Activated CD4-positive, alpha-beta T cell treated with anti-CD3 and anti-CD28 coated beads for 1 hour (primary cell): Measurements from ENCODE around the gene MAP2K2.
A peak's percentile ranks its signal among the peaks of the same experiment; 100 is the strongest.

ENCODE experiments used
- DNase-seq: peaks from one replicate; pipeline ENCODE4 v3.0.0-alpha.2; 2020

The MAP2K2 gene

GRCh38 chr19:4077800-4078684 lies 45.9 kb downstream of the MAP2K2 start:
- no peak for DNase-seq

DNA sequence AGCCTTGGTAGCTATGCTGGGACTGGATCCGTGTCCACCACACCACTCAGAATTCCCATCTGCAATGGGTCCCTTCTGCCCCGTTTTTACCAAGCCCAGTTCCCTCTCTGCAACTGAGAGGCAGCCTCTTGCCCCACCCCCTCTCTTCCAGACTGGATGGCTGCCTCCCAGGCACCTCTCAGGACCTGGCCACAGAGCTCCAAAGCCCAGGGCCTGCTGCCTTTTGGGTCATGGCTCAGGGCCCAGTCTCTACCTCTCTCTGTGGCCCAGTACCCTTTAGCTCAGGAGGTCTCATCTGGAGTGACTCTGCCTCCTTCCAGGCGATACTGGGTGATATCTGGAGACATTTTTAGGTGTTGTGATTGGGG lies 46.9 kb downstream of the MAP2K2 start:
- no peak for DNase-seq

DNA sequence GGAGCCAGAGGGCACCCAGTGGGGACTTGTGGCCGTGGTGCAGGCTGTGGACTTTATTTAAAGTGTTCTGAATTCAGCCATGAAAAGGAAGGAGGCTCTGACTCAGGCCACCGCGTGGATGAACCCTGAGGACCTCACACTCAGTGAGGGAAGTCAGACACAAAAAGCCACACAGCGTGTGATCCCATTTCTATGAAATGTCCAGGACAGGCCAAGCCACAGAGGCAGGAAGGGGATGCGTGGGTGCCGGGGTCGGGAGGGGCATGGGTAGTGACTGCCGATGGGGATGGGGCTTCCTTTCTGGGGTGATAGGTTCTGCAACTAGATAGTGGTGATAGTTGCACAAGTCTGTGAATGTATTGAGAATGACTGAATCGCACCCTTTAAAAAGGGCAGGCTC lies 48.5 kb downstream of the MAP2K2 start:
- DNase-seq: no peak

DNA sequence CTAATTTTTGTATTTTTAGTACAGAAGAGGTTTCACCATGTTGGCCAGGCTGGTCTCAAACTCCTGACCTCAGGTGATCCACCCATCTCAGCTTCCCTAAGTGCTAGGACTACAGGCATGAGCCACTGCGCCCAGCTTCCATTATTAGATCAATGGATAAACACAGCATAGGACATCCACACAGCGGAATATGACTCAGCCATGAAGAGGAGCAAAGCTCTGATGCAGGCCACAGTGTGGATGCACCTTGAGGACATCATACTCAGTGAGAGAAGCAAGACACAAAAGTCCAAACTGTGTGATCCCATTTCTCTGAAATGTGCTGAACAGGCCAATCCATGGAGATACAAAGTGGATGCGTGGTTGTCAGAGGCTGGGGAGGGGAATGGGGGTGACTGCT lies 52.3 kb downstream of the MAP2K2 start:
- DNase-seq: no peak

- no peak for DNase-seq
Observed at GRCh38 chr19:4069331-4069959, 54.5 kb downstream of the MAP2K2 start.

DNA sequence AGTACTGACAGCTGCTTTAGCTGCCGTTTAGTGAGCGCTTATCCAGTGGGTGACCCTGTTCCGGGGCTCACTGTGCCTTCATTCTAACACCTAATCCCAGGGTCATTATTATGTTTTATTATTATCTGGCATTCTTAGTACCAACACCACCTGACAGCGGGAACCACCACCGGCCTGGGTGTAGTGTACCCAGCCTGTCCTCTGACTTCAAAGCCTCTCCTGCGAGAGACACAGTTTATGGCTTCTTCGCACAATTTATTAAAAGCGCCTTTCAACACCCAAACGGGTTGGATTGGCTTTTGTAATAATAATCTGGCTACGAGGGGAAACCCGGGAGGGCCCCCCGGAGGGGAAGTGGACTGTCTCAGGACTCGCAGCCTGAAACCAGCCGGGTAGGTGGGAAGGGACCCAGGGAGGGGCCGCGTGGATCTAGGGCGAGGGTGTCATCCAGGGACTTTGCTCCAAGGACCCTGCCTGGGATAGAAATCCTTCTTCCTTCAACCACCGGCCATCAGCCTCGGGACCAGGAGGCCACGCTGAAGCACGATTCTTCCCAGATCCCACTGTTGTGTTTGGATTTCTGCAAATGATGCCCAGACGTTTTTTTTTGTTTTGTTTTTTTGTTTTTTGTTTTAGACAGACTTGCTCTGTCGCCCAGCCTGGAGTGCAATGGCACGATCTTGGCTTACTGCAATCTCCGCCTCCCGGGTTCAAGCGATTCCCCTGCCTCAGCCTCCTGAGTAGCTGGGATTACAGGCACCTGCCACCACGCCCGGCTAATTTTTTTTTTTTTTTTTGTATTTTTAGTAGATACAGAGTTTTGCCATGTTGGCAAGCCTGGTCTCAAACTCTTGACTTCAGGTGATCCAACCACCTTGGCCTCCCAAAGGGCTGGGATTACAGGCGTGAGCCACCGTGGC lies 55.6 kb downstream of the MAP2K2 start:
- no peak for DNase-seq

- DNase-seq: no peak
Observed at GRCh38 chr19:4067396-4068046, 56.4 kb downstream of the MAP2K2 start.

GRCh38 chr19:4066682-4067395 lies 57.1 kb downstream of the MAP2K2 start, which contains the start of gene ZBTB7A:
Gene ZBTB7A, minus strand, starts transcription at chr19:4066899. Its CDS starts 11,667 bp downstream, at chr19:4055232.
- DNase-seq: peak; percentile 64

DNA sequence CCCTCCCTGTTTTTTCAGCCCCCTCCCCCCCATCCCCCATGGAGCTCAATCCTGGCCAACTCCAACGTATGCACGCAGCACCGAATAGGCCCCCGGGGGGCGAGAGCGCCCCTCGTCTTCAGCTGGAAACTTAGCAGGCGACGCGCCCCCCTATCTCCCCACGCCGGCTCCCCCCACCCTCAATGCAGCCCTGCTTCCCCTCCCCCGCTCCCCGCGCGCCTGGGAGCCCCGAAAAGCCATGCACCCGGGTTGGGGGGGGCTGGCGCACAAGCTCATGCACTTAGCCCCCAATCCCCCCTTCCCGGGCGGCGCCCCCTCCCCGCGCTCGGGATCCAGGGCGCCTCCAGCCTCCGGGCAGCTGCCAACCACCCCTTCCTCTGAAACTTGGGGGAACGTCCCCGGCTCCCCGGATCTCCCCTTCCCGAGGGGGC lies 57.7 kb downstream of the MAP2K2 start:
- DNase-seq: peak; percentile 50

DNA sequence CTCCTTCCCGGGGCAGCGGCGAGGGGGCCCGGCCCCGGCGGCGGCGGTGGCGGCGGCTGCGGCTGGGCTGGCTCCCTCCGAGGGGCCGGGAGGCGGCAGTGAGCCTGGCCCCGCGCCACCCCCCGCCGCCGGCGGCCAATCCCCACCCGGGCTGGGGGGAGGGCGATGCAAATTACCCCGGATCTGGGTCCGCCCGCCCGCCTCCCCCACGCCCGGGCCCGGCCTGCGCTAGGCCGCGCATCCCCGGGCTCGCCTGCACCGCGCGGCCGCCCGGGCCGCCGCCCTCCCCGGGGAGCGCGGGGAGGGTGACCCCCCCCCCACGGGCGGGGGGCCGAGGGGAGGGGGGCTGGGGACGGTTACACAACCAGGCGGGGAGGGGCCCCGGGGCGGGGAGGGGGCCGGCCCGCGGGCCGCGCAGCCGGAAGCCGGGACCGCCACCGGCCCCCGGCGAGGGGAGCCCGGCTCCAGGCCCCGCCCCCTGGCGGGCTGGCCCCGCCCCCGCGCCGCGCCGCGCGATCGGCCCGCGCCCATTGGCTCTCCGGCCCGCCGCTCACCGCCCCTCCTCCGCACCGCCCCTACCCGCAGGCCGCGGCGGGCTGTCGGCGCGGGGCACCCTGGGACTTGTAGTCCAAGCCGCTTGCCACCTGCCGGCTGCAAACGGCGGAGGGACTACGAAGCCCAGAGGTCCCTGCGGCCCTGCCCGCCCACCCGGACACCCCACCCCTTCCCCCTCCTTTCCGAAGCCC lies 58.3 kb downstream of the MAP2K2 start:
- DNase-seq: peak; percentile 96

GRCh38 chr19:4064496-4065260 lies 59.2 kb downstream of the MAP2K2 start:
- no peak for DNase-seq

DNA sequence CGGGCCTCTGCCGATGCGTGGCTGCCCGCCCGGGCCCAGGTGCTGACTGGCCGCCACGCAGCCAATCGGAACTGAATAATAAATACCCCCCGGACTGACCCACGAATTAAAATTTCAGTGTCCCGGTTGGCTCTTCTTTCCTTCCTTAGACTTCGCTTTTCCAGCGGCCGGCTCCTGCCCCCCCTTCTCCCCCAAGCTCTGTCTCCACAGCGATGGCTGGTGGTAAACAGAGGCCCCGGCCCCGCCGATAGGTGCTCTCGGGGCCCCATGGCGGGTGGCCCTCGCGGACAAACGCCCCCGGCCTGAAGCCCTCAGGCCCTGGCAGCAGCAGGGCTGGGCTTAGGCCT lies 59.8 kb downstream of the MAP2K2 start:
- DNase-seq: no peak

- no peak for DNase-seq
Observed at GRCh38 chr19:4063369-4064148, 60.4 kb downstream of the MAP2K2 start.

GRCh38 chr19:4062419-4063368 lies 61.2 kb downstream of the MAP2K2 start:
- no peak for DNase-seq

GRCh38 chr19:4061683-4062418 lies 62.1 kb downstream of the MAP2K2 start:
- no peak for DNase-seq

DNA sequence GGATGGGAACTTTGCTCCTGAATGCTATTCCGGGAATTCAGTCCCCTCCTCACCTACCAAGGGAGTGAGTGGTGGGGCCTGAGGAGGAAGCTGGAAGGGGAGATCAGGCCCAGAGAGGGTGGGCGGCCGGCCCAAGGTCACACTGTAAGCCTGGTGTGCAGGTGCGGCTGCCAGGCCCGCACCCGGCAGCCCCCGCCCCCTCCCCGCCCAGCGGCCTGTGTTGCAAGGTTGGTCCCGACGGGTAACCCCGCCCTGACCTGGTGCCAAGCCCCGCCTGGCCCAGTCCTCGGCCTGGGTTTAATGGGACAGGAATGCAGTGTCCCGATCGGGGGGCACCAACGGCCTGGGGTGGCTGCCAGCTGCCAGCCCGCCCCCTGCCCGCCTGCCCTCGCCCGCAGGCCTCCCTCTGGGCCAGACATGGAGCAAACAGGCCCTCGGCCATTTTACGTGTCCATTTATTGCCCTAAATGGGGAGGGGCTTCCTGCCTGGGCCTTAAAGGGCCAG lies 62.7 kb downstream of the MAP2K2 start:
- no peak for DNase-seq

DNA sequence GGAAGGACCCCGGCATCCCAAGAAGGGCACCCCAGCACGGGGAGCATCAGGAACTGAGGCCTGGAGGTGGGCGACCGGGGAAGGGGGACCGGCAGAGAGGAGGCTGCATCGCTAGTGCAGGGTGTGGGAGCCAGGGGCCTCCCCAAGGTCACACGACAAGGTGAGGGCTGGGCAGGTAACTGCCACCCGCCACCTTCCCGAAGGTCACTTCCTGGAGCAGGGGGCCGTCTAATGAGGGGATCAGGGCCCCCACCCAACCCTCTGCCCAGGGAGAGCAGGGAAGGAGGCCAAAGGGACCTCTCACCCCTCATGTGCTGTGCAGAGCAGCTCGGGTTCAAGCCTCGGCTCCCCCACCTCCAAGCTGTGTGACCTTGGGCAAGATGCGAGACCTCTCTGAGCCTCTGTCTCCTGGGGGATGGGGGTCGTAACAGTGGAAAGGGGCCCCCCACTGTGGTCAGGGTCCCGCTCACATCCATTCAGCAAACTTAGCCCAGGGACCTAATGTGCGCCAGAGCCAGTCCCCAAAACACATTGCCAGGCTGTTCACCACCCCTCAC lies 63.2 kb downstream of the MAP2K2 start:
- DNase-seq: no peak
